NCI-H1436 (cell line): Measurements from ENCODE around the gene VSIG10L2.
"Not testable (repeated sequence)": the region's sequence is repeated elsewhere in the genome, so short reads cannot be mapped to it uniquely, and the experiment has no call there.

Experiments used
- DNase-seq: peaks from one replicate; lab custom pipeline; 2025; lab: John Stamatoyannopoulos, UW

The VSIG10L2 gene

DNA sequence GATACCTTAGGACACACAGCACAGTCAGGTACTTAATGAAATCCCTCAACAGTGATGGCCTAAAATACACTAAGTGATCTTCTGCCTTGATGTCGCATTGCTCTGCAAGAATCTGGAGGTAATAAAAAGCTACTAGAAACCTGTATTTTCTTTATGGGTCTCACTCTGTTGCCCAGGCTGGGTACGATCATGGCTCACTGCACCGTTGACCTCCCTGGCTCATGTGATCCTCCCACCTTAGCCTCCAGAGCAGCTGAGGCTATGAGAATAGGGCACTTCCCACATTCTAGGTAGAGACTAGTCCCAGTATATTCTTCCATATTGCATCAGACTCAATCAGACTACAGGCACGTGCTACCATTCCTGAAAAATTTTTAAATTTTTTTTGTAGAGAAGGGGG lies 21.7 kb downstream of the VSIG10L2 start:
- no peak for DNase-seq

DNA sequence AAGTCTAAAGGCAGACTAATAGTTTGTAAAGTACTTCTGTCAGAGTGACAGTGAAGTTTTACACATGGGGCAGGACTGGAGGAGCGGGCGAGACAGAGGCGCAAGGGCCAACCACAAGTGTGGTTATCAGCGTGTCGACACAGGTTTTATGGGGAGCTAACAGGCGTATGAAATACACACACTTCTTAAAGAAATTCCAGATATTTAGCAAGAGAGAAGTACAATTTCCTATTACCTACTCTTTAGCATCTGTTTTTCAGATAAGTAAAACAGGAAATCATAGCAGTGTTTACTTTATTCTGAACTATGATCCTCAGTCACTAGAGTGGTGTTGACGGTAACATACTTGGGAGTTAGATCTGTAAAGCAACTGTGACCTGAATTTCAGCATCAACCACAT lies 22.5 kb downstream of the VSIG10L2 start:
- DNase-seq, result no peak

DNA sequence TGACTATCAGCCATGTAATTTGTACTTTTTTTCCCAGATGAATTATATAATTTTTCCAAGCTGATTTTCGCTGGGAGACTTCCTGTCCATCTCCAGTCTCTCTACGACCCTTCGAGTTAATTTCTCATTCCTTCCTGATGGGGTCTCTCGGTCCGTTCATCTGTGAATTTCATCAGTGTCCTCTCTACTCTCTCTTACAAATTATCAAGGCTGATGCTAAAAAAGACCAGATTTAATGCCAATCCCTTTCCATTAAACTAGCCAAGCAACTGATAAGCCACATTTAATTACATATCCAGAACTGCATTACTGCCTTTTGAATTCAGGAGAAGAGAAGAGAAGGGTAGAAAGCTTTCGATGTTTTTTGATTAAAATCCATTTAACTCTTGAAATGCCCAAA lies 25.8 kb downstream of the VSIG10L2 start:
- no peak for DNase-seq

DNA sequence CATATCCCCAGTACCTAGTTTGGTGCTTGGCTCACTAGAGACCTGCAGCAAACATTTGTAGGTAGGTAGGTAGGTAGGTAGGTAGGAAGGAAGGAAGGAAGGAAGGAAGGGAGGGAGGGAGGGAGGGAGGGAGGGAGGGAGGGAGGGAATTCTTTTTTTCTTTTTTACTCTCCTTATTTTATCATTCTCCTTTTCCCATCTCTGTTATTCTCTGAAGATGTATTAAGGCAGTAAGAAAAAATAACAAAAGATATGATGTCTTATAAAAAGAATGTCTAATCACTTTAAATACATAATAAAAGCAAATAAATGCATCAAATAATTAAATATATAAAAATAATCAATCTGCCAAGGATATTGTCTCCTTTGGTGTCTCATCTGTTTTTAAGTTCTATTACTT lies 28.4 kb downstream of the VSIG10L2 start:
- no peak for DNase-seq

DNA sequence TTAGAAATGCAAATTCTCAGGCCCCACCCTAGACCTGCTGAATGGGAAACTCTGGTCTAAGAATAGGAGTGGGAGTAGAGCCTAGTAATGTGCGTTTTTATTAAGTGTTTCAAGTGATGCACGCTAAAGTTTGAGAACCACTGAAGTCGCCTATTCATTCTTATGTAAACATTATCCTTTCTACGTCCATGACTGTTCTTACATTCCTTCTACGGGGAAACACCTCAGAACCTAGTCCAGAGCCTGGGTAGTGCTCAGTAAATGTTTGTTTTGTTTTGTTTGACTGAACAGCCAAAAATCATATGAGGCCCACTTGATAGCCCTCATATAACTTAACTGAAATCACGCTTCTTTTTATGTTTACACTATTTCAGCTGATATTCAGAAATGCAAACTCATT lies 29.8 kb downstream of the VSIG10L2 start:
- DNase-seq, result no peak

DNA sequence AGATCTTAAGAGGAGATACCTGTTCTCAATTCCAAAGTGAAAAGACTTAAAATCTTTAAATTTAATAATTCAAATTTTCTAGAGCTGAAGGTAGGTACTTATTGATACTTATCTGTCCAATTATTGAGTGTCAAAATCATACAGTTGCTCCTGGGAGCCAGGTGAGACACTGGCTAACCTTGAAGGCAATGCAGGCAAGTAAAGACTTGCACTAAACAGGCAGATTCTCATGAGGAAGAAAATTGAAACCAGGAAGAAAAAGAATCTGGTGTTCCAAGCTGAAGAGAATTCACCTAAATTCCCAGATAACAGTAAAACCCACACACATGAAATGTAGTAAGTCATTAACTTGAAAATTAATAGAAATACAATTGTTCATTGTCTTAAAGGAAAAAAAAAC lies 30.3 kb downstream of the VSIG10L2 start:
- DNase-seq, result no peak

DNA sequence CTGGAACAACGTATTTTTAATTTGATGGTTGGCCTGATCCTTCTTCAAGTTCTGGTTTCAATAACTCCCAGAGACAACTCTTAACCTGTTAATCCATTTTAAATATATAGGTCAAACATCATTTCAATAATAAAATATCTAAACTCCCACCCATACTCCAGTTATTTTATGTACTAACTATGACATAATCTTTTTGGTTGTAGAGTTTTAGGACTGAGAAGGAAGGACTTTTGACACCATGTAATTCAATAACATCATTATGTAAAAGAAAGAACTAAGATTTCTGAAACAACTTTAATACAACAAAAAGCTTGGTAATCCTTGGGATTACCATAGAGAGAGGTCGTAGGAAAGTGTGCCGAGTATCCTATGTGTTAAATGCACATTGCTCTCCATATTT lies 31.5 kb downstream of the VSIG10L2 start:
- no peak for DNase-seq

DNA sequence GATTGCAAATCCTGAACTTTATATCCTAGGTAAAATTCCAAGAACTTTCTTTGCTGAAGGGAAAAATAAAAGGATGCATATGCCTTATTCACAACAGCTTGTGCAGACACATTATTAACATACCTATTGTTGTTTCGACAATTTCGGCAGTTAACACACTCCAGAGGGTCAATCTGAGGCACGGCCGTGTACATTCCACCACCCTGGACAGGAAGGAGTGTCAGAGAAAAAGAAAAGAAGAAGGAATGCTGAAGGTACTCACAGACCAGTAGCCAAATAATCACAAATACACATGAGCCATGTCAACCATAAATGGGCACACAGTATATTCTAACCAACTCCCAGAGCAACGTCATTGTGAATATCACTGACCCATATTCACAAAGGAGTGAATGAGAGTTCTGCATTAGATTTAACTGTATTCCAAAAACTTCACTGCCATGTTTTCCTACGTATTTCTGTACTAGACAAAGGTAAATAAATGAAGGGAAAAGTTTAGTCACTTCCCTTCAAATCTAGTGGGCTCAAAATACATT lies 32.4 kb downstream of the VSIG10L2 start:
- no peak for DNase-seq

DNA sequence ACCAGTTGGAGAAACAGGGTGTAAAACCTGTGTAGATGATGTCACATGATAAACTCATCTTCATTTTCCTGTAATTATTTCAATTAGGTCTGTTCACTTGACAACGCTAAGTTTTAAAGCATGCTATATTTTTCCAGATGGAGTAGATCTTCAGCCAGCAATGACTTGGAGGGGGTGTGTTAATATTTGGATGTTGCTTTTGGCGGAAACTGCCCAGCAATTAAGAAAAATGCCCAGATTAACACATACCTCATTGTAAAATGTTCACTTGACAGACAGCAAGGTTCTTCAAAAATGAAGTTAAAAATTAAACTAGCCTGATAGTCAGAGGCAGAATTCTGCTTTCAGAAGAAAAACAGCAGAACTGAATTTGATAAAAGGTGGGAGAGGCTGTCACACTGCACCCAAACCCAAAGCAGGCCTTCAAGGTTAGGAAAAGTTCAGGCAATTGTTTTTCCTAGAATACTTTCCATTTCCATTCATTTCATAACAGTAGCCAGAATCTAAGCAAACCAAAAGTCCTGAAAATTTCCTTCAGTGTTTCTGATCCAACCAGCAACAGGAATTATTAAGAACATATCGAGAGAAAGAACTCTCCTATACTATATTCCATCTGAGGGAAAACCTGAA lies 33.0 kb downstream of the VSIG10L2 start:
- DNase-seq, result no peak

DNA sequence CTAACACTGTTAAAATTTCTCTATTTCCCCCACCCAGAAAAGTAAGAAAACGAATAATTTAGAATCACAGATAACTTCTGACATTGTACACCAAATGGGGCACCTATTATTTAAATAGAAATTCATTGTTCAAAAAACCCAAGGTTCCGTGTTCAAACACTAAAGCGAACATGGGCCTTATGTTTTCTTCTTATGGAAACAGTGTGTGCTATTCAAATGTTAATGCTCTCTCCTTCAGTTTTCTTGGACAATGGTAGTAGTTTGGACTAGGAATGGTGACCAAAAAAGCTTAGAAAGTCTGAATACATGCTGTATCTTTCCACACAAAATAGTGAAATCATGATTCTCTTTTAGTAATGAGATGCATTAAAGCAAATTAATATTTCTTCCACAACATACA lies 33.7 kb downstream of the VSIG10L2 start:
- no peak for DNase-seq

DNA sequence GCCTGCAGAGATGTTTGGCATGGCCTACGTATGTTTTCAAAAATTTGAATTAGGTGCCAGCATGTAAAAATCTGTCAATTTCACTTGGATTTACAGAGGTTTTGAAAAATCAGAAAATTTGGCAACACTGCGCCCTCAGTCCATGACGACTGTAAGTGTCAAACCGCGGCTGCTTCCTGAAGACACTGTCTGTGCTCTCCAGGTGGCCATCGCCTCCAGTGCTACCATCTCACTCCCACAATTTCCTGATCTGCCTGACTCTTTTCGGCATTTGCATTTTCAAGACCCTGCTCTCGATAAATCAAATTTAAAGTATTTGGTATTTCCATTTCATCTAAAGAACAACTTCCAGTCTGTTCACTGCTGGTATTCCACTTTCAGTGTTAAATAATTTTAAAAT lies 34.6 kb downstream of the VSIG10L2 start:
- DNase-seq, result no peak

DNA sequence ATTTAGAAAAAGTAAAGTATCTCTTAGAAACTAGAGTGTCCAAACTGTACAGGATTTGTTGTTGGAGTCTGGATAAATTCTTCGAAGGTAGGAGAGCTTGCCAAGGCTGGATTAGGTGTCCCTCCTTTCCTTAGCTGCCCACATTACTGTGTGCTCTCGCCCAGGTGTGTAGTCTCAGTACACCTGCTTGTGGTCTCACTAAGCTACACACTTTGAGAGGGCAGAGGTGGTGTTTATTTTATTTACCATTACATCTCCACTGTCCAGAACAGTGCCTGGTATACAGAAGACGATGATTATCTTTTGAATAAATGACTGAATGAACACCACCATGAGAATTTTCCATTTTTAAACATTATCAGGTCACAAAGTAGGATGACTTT lies 36.5 kb downstream of the VSIG10L2 start:
- no peak for DNase-seq

DNA sequence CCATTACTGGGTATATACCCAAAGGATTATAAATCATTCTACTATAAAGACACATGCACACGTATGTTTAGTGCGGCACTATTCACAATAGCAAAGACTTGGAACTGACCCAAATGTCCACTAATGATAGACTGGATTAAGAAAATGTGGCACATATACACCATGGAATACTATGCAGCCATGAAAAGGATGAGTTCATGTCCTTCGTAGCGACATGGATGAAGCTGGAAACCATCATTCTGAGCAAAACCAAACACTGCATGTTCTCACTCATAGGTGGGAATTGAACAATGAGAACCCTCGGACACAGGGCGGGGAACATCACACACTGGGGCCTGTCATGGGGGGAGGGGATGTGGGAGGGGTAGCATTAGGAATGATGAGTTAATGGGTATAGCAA lies 40.1 kb downstream of the VSIG10L2 start:
- DNase-seq, result not testable (repeated sequence)

DNA sequence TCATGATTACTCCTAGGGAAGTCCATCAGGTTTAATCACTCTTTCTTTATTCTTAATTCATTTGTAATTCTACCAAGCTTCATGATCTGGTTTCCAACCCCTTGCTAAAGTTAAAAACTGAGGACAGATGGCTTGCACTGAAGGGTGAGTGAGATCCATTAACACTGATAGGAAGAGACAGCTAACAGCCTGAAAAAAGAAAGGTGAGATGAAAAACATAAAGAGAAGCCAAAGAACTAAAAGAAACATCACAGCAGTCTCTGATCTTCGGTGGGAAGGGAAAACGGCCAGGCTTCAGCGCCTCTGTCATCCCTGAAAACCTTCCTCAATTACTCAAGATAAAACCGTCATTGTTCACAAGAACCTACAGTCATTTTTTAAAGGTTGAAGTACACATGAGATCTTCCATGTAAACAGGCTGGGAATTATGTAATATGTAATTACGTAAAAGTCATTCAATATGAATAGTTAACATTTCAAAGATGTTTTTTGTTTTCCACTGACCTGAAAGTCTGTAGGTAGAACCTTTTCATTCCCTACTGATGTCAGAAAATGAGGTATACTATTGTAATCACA lies 41.3 kb downstream of the VSIG10L2 start:
- no peak for DNase-seq

DNA sequence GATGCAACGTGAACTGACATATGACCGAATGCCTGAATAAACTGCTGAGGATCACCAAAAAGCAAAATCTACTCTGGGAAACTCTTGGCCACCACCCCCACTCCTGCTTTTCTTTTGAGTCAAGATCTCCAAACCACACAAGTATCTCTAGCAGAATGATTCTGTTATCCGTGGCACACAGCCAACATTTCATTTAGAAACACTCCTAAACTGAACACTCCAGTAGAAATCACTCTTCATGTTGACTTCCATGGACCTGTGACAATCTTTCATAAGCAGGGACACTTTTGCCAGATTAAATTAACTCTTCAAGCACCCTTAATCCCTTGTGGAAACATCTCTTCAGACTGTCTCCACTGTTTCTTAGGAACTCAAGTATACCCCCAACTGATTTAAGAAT lies 44.4 kb downstream of the VSIG10L2 start:
- no peak for DNase-seq

DNA sequence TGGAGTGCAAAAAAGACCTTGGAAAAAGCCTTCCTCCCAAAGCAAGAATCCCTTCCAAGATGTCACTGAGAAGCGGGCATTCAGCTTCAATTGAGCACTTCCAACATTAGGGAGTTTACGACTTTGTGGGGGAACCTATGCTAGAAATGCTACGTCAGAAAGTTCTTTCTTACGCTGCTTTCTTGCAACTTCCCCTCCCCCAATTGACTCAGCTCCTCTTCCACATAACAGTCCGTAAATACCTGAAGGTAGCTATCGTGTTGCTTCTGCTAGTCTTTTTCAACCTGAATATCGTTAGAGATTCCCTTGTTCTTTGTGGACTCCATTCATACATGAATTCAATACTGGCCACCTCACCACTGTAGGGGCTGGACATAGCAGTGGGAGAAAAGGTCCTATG lies 47.0 kb downstream of the VSIG10L2 start:
- DNase-seq, result no peak

DNA sequence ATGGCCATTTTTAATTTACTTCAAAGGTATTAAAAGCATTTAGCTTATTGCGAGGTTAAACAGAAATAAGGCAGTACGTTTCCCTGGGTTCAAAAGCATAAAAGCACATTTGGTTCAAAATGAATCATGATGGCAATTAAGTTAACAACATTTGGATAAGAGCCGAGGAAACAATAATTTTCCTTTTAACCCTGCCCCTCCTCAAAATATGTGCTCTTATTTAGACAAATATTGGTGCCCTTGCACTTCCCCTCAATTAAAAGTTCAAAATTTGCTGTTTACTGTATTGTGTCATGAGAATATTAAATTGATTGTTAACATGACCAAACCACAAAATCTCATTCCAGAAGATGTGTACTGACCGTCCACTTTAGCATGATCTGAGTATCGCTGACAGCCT lies 48.7 kb downstream of the VSIG10L2 start:
- DNase-seq, result no peak

DNA sequence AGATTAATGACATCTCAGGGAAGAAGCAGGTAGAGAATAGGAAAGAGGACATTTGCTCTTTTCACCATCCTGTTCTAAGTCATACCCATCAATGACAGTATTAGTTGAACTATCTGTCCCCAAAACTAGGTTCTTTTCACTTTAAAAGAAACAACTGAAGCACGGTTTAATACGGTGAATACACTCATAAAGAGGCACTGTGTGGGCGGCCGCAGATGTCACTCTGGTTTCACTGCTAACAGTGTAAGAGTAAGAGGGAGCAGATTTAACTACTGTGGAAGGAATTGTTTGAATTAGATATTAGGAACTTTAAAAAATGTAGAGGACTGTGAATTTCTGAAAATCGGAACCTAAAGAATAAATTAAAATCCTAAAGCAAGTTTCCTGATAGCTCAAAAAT lies 49.5 kb downstream of the VSIG10L2 start:
- DNase-seq, result no peak

DNA sequence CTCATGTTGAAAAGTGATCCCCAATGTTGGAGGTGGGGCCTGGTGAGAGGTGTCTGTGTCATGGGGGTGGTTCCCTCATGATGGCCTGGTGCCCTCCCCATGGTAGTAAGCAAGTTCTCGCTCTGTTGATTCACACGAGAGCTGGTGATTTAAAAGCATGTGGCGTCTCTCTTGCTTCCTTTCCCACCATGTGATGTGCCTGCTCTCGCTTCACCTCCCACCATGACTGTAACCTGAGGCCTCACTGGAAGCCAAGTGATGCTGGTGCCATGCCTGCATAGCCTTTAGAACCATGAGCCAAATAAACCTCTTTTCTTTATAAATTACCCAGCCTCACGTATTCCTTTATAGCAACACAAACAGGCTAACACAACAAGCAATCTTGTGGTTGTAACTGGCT lies 52.4 kb downstream of the VSIG10L2 start:
- no peak for DNase-seq

DNA sequence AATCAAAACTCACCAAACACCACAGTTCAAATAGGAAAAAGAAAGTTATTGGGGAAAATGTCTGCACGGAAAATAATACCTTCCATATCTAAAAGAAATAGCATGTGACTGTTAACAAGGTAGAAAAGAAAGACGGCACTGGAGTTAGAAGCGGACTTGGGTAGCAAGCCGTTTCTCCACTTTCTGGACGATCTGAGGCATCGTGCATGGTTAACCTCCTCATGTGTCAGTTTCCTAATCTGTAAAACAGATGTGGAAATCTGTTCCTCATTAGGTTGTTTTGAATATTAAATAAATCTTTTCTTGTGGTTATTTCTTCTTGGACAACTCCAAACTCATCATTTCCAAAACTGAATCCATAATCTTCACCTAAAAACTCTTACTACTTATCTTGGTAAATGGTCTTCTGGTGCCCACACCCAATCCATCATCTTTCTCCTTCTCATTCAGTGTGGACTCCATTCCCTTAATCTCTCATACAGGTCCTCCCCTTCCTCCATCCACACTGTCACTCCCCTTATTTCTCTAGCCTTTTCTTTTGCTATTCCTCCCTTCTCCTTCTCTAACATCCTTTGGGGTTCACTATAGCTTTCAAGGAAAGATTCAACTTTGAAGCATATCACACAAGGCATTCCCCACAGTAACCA lies 53.5 kb downstream of the VSIG10L2 start:
- DNase-seq, result no peak

DNA sequence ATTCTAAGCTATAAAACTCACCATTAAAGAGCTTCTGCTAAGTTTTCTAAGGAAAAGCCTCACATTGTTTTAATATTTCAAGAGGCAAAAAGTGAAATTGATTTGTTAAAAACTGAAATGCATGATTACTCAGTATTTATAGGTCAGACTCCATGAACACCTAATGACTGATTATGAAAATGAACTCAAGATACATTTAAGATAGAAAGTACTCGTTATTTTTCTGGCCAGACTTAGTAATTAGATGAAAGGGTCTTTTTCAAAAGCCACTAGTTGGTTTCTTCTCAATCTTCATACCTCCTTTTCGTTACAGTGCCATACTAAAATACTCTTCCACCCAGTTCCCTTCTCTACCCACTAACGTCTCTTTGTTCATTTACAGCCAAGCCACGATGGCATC lies 56.3 kb downstream of the VSIG10L2 start:
- no peak for DNase-seq
